Ecto neural progenitor cell (in vitro differentiated cells): ENCODE results near the gene ZBTB16.

Source experiments
- DNase-seq: peaks from one replicate; pipeline ENCODE4 v3.0.0-alpha.2; 2018; ENCODE audit warnings: low spot score

ZBTB16 gene, protein sequence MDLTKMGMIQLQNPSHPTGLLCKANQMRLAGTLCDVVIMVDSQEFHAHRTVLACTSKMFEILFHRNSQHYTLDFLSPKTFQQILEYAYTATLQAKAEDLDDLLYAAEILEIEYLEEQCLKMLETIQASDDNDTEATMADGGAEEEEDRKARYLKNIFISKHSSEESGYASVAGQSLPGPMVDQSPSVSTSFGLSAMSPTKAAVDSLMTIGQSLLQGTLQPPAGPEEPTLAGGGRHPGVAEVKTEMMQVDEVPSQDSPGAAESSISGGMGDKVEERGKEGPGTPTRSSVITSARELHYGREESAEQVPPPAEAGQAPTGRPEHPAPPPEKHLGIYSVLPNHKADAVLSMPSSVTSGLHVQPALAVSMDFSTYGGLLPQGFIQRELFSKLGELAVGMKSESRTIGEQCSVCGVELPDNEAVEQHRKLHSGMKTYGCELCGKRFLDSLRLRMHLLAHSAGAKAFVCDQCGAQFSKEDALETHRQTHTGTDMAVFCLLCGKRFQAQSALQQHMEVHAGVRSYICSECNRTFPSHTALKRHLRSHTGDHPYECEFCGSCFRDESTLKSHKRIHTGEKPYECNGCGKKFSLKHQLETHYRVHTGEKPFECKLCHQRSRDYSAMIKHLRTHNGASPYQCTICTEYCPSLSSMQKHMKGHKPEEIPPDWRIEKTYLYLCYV

DNA sequence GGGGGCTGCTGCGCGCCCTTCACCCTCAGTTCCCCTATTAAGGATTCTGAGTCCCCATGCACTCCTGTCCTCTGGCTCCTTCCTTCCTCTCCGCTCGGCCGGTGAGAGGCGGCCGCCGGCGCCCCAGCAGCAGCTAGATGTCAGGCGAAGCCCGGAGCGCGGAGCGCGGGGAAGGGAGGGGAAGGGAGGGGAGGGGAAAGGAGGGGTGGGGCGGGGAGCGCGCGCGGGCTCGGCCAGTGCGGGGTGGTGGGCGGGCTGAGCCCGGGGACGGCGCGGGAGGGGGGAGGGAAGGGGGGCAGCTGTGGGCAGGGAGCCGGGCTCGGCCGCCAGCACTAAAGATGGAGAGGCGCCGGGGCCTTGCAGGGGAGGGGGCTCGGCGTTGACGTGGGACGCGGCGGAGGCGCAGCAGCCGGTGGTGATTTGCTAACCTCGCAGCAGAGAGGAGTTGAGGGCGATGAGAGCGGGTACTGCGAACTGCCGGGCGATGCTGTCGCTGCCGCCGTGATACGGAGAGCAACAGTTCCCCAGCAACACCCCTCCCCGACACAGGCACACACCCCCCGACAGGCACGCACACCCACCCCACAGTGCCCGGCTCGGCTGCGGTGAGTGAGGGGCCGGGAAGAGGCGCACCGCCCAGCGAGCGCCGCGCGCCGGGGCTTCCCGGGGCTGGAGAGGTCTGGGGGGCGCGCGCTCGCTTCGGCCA lies at the start of gene ZBTB16:
ZBTB16 (plus strand) TSS at position 434 of the 706 bp plus-strand sequence. CDS start 3,590 bp downstream, outside the sequence.
- DNase-seq, result peak; percentile 91

- no peak for DNase-seq
Measured at GRCh38 chr11:114010931-114011330, 48.6 kb upstream of the ZBTB16 start.

- DNase-seq, result no peak
Measured at GRCh38 chr11:114011443-114011842, 48.1 kb upstream of the ZBTB16 start.

- no peak for DNase-seq
Measured at GRCh38 chr11:114015117-114015516, 44.4 kb upstream of the ZBTB16 start.

GRCh38 chr11:114016986-114017385 lies 42.5 kb upstream of the ZBTB16 start:
- DNase-seq, result no peak

- DNase-seq, result no peak
Measured at GRCh38 chr11:114017723-114018122, 41.8 kb upstream of the ZBTB16 start.

GRCh38 chr11:114019046-114019445 lies 40.5 kb upstream of the ZBTB16 start:
- no peak for DNase-seq

GRCh38 chr11:114019574-114019973 lies 39.9 kb upstream of the ZBTB16 start:
- no peak for DNase-seq

GRCh38 chr11:114025329-114025907 lies 34.1 kb upstream of the ZBTB16 start:
- DNase-seq, result no peak

DNA sequence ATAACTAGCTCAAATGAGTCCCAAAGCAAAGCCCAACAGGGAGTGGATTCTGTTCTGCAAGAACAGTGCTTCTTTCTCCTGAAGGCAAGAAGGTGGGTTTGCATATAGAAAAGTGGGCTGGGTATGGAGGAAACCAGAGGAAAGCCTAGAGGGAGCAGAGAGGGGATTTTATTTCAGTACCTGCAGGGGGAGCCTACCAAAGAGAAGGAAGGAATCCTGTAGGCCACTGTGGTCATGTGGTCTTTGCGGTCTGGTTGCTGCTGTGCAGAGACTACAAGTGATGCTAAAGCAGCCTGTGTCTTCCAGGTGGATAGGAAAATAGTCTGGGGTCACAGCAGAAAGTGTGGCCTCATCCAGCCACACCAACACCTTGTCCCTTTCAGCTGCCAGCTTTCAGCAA lies 33.2 kb upstream of the ZBTB16 start:
- DNase-seq, result no peak

DNA sequence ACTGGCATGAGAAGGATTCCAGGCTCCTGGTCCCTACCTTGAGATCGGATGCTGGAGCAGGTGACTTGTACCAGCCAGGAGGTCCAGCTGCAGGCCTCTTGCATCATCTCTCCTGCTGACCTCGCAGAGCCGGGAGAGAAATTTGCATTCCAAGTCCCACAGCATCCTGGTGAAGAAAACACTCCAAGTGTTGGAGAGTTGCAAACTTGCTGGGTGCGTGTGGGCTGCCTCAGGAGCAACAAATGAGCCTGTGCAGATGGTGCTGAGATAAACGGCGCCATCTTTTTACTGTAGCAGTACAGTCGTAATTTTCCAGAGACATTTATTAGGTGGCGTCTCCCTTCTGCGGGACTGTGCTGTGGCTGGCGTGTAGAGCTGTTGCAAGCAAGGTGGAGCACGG lies 32.1 kb upstream of the ZBTB16 start:
- DNase-seq, result no peak

GRCh38 chr11:114027926-114028325 lies 31.6 kb upstream of the ZBTB16 start:
- DNase-seq, result no peak

DNA sequence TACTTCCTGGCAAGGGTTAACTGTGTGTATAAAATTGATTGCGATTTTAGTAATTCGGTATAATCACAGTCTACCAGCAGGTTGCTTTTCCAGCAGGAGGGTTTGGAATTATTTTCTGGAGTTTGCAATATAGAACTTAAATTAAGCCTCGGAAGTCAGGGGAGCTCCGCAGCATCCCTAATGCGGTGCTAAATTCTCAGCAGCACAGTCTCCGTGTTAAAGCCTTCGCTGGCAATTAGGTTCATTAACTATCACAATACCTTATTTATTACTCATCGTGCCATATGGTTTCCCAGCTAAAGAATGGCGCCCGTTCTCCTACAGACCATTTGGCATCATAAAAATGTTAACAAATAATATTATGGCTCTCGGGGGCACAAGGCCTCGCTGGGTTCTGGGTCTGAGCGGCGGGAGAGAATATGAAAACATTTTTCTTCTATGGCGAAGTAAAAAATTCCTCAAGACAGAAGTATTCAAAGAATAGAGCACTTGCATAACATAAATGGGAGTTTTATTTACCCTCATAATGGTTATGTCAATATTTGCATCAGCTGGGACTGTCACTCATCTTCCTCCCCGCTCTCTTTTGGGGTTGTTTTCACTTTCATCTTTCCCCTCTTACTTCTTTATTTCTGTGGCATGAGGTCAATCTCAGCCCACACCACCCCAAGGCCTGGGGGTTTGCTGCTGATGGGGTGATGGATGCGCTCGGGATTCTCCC lies 28.1 kb upstream of the ZBTB16 start:
- DNase-seq, result no peak

GRCh38 chr11:114031967-114032320 lies 27.6 kb upstream of the ZBTB16 start:
- DNase-seq, result no peak

- no peak for DNase-seq
Measured at GRCh38 chr11:114033066-114033465, 26.4 kb upstream of the ZBTB16 start.

- no peak for DNase-seq
Measured at GRCh38 chr11:114033572-114033971, 25.9 kb upstream of the ZBTB16 start.

GRCh38 chr11:114034956-114035355 lies 24.6 kb upstream of the ZBTB16 start:
- no peak for DNase-seq

DNA sequence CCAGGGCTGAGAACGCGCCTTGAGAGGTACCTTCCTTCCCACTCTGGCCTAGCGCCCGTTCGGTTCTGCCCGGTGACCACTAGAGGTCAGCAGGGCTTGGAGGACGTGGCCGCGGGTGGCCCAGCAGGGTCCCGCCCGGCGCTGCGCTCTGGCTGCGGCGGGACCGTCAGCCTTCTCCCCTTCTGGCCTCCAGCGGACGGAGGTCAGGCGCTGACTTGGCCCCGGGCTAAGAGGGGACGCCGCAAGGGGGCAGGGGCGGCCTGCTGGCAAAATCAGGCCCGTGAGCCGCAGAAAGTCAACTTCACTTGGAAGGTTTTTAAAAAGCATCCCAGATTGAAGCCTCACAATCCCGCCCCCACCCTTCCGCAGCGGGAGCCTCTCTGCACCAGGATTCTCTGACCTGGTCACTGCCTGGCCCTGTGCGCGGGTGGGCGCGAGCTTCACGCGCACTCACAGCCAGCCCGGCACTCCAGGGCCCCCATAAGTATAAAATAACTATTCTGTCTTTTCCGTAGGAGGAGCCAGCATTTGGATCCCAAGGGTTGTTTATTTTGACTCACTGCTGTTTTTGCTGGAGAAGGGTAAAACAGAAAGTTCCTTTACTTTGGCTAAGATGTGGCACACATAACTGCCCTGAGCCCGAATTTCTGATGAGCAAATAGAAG lies 23.2 kb upstream of the ZBTB16 start:
- DNase-seq, result peak; percentile 93

- DNase-seq, result no peak
Measured at GRCh38 chr11:114036958-114037357, 22.6 kb upstream of the ZBTB16 start.

GRCh38 chr11:114039551-114039950 lies 20.0 kb upstream of the ZBTB16 start:
- DNase-seq, result no peak

DNA sequence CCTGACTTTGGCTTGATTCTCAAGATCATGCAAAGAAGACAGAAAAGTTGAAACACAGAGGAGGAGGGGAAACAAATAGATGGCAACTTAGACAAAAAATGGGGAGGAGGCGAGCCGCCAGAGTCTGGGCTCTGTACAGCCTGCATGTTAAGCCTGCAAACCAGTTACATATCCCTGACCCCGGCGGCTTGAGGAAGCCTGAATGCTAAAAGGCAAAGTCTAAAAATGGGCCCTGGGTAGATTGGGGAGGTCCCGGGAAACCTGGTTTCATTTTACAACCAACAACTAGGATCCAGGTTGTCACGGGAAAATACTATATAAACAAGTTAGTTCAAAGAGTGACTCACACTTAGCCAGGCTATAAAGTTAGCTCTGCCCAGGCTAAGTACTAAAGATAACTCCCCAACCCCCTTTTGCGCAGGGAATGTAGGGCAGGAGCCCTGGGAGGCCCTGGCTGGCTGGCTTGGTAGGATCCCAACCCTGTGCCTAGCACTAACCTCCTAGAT lies 18.8 kb upstream of the ZBTB16 start:
- no peak for DNase-seq
